WI38 (cell line): ENCODE data around the gene C6.

Source experiments
- H3K4me3 ChIP-seq: 2 replicates; pipeline ENCODE4 v1.5.1; 2011; ENCODE audit warnings: low read depth, mild to moderate bottlenecking, control low read depth, low read length
- TF ChIP-seq, protein P1 (sequence below): IDR thresholded peaks from 2 replicates; pipeline ENCODE4 v1.5.1; 2012; ENCODE audit warnings: low read depth, mild to moderate bottlenecking, control low read depth, low read length

Gene C6

DNA sequence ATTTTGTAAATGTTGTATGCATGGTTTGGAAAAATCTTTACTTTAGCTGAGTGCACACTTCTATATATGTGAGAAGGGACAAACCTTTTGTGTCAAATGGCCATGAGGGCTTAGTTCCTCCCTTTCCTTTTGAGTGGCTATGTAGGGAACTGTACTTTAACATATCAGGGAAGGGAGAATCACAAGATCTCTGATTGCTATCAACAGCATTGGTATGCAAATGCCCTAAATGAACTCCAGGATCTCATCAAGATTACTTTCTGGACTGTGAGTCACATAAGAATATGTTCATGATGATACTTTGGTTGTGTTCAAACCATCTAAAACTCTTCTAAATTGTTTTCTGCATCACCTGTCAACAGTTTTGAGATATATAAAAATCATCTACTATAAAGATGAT, 111.0 kb downstream of the C6 start:
- H3K4me3 ChIP-seq, result no peak overlapping the region
- TF ChIP-seq, protein P1, sequence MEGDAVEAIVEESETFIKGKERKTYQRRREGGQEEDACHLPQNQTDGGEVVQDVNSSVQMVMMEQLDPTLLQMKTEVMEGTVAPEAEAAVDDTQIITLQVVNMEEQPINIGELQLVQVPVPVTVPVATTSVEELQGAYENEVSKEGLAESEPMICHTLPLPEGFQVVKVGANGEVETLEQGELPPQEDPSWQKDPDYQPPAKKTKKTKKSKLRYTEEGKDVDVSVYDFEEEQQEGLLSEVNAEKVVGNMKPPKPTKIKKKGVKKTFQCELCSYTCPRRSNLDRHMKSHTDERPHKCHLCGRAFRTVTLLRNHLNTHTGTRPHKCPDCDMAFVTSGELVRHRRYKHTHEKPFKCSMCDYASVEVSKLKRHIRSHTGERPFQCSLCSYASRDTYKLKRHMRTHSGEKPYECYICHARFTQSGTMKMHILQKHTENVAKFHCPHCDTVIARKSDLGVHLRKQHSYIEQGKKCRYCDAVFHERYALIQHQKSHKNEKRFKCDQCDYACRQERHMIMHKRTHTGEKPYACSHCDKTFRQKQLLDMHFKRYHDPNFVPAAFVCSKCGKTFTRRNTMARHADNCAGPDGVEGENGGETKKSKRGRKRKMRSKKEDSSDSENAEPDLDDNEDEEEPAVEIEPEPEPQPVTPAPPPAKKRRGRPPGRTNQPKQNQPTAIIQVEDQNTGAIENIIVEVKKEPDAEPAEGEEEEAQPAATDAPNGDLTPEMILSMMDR, result no peak

DNA sequence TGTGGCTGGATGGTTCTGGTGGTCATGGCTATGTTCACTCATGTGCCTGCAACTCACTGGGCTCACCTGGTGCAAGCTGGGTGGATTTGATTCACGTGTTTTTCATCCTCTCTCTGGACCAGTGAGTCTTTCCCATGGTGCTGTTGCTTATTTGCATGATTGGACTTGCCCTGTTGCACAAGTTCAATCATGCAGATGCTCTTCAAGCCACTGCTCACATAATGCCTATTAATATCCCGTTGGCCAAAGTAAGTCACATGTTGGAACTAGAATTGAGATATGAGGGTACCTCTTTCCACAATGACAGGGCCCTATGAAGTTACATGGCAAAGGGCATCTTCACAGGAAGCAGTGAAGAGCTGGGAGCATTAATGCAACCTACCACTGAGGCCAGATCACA, 115.7 kb downstream of the C6 start:
- TF ChIP-seq, protein P1, result no peak
- no peak overlapping the region for H3K4me3 ChIP-seq

DNA sequence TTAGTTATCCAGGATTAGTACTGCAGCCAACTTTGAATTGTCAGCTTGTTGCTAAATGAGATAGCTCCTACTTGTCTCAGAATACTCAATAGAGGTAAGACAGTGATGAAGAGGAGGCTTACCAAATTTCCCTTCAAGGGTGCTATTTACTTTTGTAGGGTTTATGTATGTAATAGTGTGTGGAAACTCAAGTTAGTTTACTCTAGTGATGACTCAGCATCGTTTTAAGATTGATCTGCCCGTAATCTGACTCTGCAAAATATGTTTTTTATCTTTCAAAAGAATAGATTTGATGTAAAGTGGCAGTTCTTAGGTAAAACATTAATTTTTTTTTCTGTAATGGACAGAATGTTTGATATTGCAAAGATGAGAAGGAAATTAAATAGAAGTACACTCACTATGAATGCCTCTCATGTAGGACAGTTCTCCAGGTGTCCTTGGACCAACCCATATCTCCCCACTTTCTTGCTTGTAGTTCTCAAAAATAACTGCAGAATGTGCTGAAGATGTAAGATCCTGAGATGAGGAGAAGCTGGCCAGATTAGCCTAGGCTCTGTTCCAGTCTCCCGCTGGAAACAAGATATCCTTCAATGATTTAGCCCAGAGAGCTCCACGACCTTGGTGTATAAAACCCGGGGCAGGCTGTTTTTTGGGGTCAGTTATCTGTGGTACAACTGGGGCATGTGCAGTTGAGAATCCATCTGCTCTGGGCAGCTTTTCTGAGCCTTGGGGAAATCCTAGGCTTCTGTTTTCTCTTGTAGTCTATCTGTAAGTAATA, 117.8 kb downstream of the C6 start:
- H3K4me3 ChIP-seq, result no peak overlapping the region
- TF ChIP-seq, protein P1, result no peak

- TF ChIP-seq, protein P1, result no peak
- no peak overlapping the region for H3K4me3 ChIP-seq
Observed at GRCh38 chr5:41094871-41095270, 118.5 kb downstream of the C6 start.

- H3K4me3 ChIP-seq, result no peak overlapping the region
- TF ChIP-seq, protein P1, result no peak
Observed at GRCh38 chr5:41093803-41094202, 119.5 kb downstream of the C6 start.
